Measurements from ENCODE around the gene MSRB3. TPM values are rescaled to one million over a fixed set of nuclear protein-coding genes. Genes with fewer than 3 reads are reported as not detected.

MSRB3 gene
- total and polyA plus RNA-seq, 2 of the 4 experiments (the other 2 are of a cell fraction) = 31.7 to 35.7 TPM

DNA sequence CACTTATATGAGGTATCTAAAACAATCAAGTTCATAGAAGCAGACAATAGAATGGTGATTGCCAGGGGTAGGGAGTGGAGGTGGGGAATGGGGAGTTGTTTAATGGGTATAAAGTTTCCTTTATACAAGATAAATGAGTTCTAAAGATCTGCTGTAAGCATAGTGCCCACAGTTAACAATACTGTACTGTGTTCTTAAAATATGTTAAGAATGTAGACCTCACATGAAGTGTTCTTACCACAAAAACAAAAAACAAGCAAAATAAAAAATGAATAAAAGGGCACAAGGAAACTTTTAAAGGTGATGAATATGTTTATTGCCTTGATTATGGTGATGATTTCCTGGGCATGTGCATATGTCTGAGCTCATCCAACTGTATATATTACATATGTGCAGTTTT, 211.8 kb downstream of the MSRB3 start:
- DNase-seq = no peak
- Histone ChIP-seq H4K5ac (ENCODE audit: low read depth, low read length) (no peak overlapping the region), H3K79me1 (ENCODE audit: low read depth in 1 of 2, low read length in 2 of 2) (0 out of 4 replicates have a peak, but pooled peaks cover 0 to under 1% of the 10 kb centered on the region in 2 experiments), H2AFZ (replicated peaks; ENCODE audit: low read length, poor library complexity) (no peak overlapping the region), H3K4me1 (ENCODE audit: control insufficient read depth, insufficient read depth, low read length) (peaks cover 13% of the 10 kb centered on the region), H3K9me1 (ENCODE audit: insufficient read depth, low read length) (peaks cover 4% of the 10 kb centered on the region), H3K4me3 (ENCODE audit: insufficient read depth, low read depth, low read length) (no peak overlapping the region), H3K27ac (ENCODE audit: insufficient read depth, low read length) (no peak overlapping the region), H3K9ac (ENCODE audit: low read depth, low read length) (no peak overlapping the region), H2AK5ac (ENCODE audit: low read depth, low read length) (no peak overlapping the region), H4K8ac (ENCODE audit: low read depth in 2 of 2, low read length in 2 of 2) (no peak overlapping the region), H3K27me3 (ENCODE audit: control insufficient read depth, insufficient read depth, low read length) (no peaks in the 10 kb centered on the region), H3K18ac (ENCODE audit: low read depth, low read length) (no peak overlapping the region), H3K36me3 (ENCODE audit: control insufficient read depth, insufficient read depth, low read length) (no peaks in the 10 kb centered on the region), H3K14ac (replicated peaks; ENCODE audit: low read depth, low read length) (no peak overlapping the region), H2BK15ac (ENCODE audit: low read depth, low read length) (no peak overlapping the region), H4K20me1 (ENCODE audit: insufficient read depth, low read length) (no peaks in the 10 kb centered on the region), H3K9me3 (ENCODE audit: control insufficient read depth, insufficient read depth, low read length) (no peaks in the 10 kb centered on the region), H3K4me2 (ENCODE audit: low read depth, low read length) (no peak overlapping the region), H3K4ac (ENCODE audit: low read depth, low read length) (no peak overlapping the region), H3K23ac (ENCODE audit: low read depth, low read length) (no peak overlapping the region), H2BK120ac (ENCODE audit: low read depth, low read length) (no peak overlapping the region), H2BK5ac (ENCODE audit: low read depth, low read length, poor library complexity, severe bottlenecking) (no peak overlapping the region), H2BK20ac (ENCODE audit: low read depth, low read length) (no peak overlapping the region), H3K56ac (ENCODE audit: extremely low read depth, insufficient read depth, low read length) (no peak overlapping the region), H4K91ac (ENCODE audit: insufficient read depth, low read depth, low read length) (no peak overlapping the region), H2AK9ac (replicated peaks; ENCODE audit: low read depth, low read length, poor library complexity) (no peak overlapping the region)
- ATAC-seq (ENCODE audit: low read depth) = no peak
- ChIA-PET CTCF (no interaction called here), POLR2A (ENCODE audit: unreplicated experiment) (no interaction called here)
- no peak for TF ChIP-seq CHD1 (IDR thresholded peaks at IDR 0.05; ENCODE audit: low read depth, low read length)
- TF ChIP-seq, protein P1, sequence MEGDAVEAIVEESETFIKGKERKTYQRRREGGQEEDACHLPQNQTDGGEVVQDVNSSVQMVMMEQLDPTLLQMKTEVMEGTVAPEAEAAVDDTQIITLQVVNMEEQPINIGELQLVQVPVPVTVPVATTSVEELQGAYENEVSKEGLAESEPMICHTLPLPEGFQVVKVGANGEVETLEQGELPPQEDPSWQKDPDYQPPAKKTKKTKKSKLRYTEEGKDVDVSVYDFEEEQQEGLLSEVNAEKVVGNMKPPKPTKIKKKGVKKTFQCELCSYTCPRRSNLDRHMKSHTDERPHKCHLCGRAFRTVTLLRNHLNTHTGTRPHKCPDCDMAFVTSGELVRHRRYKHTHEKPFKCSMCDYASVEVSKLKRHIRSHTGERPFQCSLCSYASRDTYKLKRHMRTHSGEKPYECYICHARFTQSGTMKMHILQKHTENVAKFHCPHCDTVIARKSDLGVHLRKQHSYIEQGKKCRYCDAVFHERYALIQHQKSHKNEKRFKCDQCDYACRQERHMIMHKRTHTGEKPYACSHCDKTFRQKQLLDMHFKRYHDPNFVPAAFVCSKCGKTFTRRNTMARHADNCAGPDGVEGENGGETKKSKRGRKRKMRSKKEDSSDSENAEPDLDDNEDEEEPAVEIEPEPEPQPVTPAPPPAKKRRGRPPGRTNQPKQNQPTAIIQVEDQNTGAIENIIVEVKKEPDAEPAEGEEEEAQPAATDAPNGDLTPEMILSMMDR (conservative IDR thresholded peaks at IDR 0.05; ENCODE audit: low read depth, low read length) = no peak
- no peak for TF ChIP-seq NFE2L2 (IDR thresholded peaks at IDR 0.05; ENCODE audit: low read depth, low read length)
- TF ChIP-seq FOS (IDR thresholded peaks at IDR 0.05; ENCODE audit: low read depth, low read length) = no peak
- TF ChIP-seq RFX5 (IDR thresholded peaks at IDR 0.05; ENCODE audit: low read depth, low read length) = no peak
- TF ChIP-seq POLR2A (IDR thresholded peaks at IDR 0.05; ENCODE audit: low read depth, low read length) = no peak
- no peak for TF ChIP-seq MAFK (IDR thresholded peaks at IDR 0.05; ENCODE audit: low read depth, low read length)
- TF ChIP-seq RAD21 (IDR thresholded peaks at IDR 0.05; ENCODE audit: low read length) = no peak
- TF ChIP-seq RCOR1 (IDR thresholded peaks at IDR 0.05; ENCODE audit: insufficient replicate concordance, low read length) = no peak
- no peak for TF ChIP-seq BHLHE40 (IDR thresholded peaks at IDR 0.05; ENCODE audit: low read depth, low read length)
- TF ChIP-seq MAZ (IDR thresholded peaks at IDR 0.05; ENCODE audit: borderline replicate concordance, low read depth, low read length) = no peak
- TF ChIP-seq CEBPB (IDR thresholded peaks at IDR 0.05; ENCODE audit: low read depth, low read length) = no peak
- TF ChIP-seq SMC3 (IDR thresholded peaks at IDR 0.05; ENCODE audit: low read depth, low read length) = no peak
- TF ChIP-seq, protein P2, sequence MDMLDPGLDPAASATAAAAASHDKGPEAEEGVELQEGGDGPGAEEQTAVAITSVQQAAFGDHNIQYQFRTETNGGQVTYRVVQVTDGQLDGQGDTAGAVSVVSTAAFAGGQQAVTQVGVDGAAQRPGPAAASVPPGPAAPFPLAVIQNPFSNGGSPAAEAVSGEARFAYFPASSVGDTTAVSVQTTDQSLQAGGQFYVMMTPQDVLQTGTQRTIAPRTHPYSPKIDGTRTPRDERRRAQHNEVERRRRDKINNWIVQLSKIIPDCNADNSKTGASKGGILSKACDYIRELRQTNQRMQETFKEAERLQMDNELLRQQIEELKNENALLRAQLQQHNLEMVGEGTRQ (IDR thresholded peaks at IDR 0.05; ENCODE audit: low read depth, low read length) = no peak
- dilution Hi-C loops (cut with HindIII; ENCODE audit: low sequenced_read_pairs, unreplicated experiment) = no loop called here
- no TSS peak for BruUV-seq (replicated peaks)
- intact Hi-C loops (cut with micrococcal nuclease) = no loop called here
- in situ Hi-C loops (cut with MboI; ENCODE audit: low sequenced_read_pairs) = no loop called here

Measured in IMR-90 (cell line).